Activated CD8-positive, alpha-beta memory T cell treated with anti-CD3 and anti-CD28 coated beads, Interleukin-2, amount 50 U/mL, for 48 hours (primary cell): Measurements from ENCODE around the gene ECHDC1.

Experiments
- DNase-seq: peaks from one replicate; pipeline ENCODE4 v3.0.0-alpha.2; 2020

ECHDC1 gene

GRCh38 chr6:127282184-127282583 is 61.2 kb downstream of the ECHDC1 start:
- no peak for DNase-seq

GRCh38 chr6:127279815-127280214 is 63.6 kb downstream of the ECHDC1 start:
- DNase-seq = no peak

- DNase-seq = no peak
These were observed 65.2 kb downstream of the ECHDC1 start for GRCh38 chr6:127277878-127278843.

- no peak for DNase-seq
These were observed 67.1 kb downstream of the ECHDC1 start for GRCh38 chr6:127276331-127276730.

- no peak for DNase-seq
These were observed 69.9 kb downstream of the ECHDC1 start for GRCh38 chr6:127273499-127273898.

GRCh38 chr6:127272576-127272975 is 70.8 kb downstream of the ECHDC1 start:
- DNase-seq = no peak

GRCh38 chr6:127267646-127268625 is 75.5 kb downstream of the ECHDC1 start:
- DNase-seq = no peak

- peak; percentile 87 for DNase-seq
These were observed 76.3 kb downstream of the ECHDC1 start for GRCh38 chr6:127266892-127267645.

GRCh38 chr6:127266178-127266891 is 77.1 kb downstream of the ECHDC1 start, which contains the start of gene RNF146:
Gene RNF146 (plus strand): TSS chr6:127266864. CDS start chr6:127280339, 13,475 bp downstream.
- no peak for DNase-seq

GRCh38 chr6:127263481-127263880 is 79.9 kb downstream of the ECHDC1 start:
- DNase-seq = no peak

- no peak for DNase-seq
These were observed 80.5 kb downstream of the ECHDC1 start for GRCh38 chr6:127262896-127263295.

GRCh38 chr6:127255286-127255685 is 88.1 kb downstream of the ECHDC1 start:
- no peak for DNase-seq

- no peak for DNase-seq
These were observed 93.8 kb downstream of the ECHDC1 start for GRCh38 chr6:127249621-127250020.

GRCh38 chr6:127247114-127248096 is 96.0 kb downstream of the ECHDC1 start:
- DNase-seq = no peak

- no peak for DNase-seq
These were observed 99.9 kb downstream of the ECHDC1 start for GRCh38 chr6:127243501-127243900.
